Embryonic facial prominence (tissue), 1 donor: Measurements from ENCODE around the gene TBC1D20.

Experiments
- DNase-seq: peaks from one replicate; pipeline ENCODE4 v3.0.0-alpha.2; 2016; ENCODE audit errors: extremely low spot score

The TBC1D20 gene

DNA sequence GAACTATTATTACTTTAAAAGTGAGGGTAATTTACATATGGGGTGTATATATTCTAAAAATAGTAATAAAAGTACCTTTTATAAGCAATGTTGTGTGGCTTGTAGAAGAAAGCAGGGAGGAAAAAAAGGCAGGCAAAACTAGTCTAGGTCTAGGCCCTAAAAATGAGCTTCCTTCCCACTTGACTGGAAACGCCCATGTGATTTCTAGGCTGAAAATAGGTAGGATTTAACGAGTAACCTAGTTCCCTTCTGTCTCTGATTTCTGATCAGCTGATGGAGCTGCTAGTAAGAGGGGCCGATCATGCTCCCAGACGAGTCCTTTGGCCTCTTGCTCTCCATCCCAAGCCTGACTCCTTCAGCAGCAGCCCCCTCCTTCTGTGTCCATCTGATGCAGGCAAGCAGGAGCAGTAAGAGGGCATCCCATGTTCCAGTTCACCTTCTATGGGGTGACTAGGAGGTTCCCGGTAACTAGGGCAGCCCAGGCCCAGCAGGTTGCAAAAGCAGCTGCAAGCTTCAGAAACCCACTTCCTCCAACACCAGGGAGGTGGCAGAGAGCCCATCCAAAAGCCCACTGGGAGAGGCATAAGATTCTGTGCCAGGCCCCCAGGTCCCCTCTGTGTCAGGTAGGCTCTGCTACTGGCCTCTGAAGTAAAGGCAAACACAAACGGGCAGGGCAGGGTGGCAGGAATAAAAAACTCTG is 24.4 kb downstream of the TBC1D20 start:
- DNase-seq = no peak

DNA sequence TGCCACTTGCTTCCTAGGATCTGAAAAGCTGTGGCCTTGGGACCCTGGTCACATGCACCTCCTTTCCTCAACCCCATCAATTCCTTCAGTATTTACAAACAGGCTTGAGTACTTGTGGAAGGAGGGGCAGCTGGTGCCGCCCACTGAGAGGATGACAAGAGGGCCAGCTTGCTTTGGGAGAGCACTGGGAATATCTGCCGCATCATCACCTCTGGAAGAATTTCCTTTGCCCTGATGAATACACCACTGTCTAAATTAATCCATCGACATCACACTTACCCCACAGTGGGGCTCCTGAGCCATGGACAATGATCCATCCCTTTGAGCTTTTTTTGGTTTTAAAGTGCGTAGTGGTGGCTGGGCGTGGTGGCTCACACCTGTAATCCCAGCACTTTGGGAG is 25.9 kb downstream of the TBC1D20 start:
- DNase-seq = no peak

- DNase-seq = no peak
These were observed 26.8 kb downstream of the TBC1D20 start for GRCh38 chr20:435558-435957.

GRCh38 chr20:434661-435419 is 27.5 kb downstream of the TBC1D20 start:
- no peak for DNase-seq

GRCh38 chr20:434221-434620 is 28.1 kb downstream of the TBC1D20 start:
- DNase-seq = no peak

DNA sequence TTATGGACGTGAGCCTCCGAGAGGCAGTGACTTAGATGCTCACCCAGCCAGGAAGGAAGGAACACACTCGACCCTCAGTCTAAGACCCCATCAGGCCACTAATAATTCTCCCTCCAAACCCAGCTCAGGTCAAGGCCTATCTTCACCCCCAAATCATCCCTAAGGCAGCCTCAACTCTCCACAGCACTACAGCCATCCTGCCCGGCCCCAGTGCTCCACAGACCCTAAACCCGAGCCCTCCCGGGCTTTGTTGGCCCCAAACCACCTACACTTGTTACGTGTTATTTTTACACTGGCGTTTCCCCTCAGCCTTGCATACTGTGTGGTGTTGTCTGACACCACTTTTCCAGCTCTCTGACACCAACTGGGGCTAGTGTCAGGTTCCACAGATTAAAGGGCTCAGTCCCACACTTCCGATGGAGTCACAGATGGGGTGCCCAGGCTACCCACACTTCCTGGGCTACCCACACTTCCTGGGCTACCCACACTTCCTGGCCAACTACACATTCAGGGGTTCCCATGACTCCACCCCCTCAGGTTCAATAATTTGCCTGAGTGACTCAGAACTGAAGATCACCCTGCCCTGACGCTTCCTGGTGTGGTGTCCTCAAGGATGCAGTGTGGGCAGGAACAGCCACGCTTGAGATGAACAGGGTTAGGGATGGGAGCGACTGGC is 28.9 kb downstream of the TBC1D20 start:
- DNase-seq = no peak

- DNase-seq = no peak
These were observed 29.5 kb downstream of the TBC1D20 start for GRCh38 chr20:432677-433299.

DNA sequence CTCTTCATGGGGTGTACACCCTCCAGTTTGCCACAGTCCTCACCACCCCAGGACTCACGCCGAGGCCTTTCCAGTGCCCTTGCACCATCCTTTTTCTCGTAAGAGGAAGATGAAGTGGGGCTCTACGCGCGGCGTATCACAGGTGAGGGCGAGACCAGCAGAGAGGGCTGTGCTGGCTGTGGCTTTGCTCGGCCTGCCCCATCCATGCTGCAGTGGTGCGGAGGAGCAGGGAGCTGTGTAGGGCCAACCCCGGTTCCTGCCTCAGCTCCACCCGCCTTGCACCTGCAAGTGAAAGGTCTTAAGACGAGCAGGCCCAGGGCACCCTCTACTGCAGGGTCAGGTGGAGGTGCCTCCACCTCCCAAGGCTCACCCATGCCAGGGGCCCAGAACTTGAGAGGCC is 30.1 kb downstream of the TBC1D20 start:
- DNase-seq = no peak

DNA sequence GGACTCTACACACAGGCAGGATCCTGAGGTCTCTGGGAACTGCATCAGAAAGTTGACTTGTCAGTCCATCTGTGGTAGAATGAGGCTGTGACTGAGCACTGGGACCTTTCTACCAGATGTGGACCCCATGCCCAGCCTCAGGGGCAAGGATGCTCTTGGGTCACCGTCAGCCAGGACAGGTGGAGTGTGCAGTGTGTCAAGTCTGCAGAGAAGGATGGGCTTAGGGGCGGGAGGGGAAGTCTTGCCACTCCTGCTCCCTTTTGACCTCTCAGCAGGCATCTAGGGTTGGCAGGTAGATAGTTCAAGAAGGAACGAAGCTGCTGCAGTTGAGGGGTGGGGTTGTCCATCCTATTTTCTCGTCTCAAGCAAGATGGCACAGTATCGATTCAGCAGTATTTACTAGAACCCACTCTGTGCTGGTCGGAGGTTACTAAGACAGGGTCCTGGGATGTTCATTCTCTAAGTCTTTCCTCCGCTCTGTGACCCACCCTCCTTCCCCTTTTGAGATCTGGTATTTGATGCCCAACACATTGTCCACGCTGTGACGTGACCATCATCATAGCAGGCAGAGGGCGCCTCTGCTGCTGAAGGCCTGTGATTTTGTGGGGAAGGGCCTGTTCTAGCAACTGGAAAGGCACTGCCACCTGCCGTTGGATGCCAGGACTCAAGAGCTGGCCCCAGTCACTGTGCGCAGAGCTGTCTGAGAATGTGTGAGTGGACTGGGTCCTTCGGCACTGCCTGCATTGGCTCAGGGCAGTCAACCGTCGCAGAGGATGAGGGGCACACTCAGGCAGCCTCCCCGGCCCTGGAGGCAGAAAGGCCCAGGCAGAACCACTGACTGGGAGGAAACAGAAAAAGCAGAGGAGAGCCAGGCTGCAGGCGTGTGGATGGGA is 31.1 kb downstream of the TBC1D20 start:
- no peak for DNase-seq

GRCh38 chr20:430091-430999 is 32.0 kb downstream of the TBC1D20 start:
- no peak for DNase-seq

GRCh38 chr20:428658-429200 is 33.6 kb downstream of the TBC1D20 start:
- DNase-seq = no peak

GRCh38 chr20:427849-428657 is 34.3 kb downstream of the TBC1D20 start:
- DNase-seq = no peak

DNA sequence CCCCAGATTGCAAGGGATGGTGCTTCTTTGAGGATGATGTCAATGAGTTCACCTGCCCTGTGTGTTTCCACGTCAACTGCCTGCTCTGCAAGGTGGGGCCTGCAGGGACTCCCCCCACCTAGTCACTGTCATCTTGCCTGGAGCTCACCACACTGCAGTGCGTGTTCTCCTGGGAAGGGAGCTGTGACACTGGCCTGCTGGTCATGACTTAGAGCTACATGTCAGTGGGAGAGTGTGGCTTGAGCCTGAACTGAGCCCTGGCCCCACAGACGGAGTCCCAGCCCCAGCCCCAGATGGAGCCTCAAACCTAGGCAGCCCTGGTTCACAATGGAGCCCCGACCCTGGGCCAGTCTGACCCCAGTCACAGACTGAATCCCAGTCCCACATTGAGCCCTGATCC is 34.9 kb downstream of the TBC1D20 start:
- no peak for DNase-seq

DNA sequence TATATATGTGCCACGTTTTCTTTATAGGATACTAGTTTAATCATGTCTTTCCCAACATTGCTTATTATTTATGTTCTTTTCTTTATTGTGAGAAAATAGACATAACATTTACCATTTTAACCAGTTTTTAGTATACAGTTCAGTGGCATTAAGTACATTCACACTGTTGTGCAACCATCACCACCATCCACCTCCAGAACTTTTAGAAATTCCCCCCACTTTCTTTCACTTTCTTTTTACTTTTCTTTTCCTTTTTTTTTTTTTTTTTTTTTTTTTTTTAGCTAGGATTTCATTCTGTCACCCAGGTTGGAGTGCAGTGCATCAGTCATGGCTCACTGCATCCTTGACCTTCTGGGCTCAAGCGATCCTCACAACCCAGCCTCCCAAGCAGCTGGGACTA is 35.8 kb downstream of the TBC1D20 start:
- DNase-seq = no peak

- no peak for DNase-seq
These were observed 40.6 kb downstream of the TBC1D20 start for GRCh38 chr20:421685-422250.

- no peak for DNase-seq
These were observed 41.4 kb downstream of the TBC1D20 start for GRCh38 chr20:420721-421574.

DNA sequence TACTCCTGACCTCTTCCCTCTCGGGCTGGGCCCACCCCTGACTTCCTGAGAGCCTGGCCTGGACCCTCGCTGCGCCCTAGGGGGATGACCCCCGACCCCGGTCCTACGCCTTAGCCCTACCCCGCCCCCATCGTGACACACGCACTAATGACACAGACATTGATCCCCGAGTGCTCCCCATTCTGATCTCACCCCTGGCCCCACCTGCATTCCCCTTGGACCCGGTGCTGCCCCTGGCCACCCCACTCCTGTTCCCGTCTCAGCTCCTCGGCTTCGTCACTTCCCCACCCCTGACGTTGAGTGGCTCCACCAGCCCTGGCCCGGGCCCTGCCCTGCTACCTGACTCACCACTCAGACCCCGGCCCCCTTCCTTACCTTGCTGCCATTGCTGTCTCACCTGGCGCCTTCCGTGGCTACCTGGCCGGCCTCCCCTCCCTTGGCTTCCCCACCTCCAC is 42.1 kb downstream of the TBC1D20 start:
- DNase-seq = no peak
